ENCODE data around the gene RAD51B. TPM values are rescaled to one million over a fixed set of nuclear protein-coding genes. Genes with fewer than 3 reads are reported as not detected.

RAD51B gene
- total RNA-seq, 1 experiment from 2014 or later: 20.0 TPM

- TF ChIP-seq, protein P1, sequence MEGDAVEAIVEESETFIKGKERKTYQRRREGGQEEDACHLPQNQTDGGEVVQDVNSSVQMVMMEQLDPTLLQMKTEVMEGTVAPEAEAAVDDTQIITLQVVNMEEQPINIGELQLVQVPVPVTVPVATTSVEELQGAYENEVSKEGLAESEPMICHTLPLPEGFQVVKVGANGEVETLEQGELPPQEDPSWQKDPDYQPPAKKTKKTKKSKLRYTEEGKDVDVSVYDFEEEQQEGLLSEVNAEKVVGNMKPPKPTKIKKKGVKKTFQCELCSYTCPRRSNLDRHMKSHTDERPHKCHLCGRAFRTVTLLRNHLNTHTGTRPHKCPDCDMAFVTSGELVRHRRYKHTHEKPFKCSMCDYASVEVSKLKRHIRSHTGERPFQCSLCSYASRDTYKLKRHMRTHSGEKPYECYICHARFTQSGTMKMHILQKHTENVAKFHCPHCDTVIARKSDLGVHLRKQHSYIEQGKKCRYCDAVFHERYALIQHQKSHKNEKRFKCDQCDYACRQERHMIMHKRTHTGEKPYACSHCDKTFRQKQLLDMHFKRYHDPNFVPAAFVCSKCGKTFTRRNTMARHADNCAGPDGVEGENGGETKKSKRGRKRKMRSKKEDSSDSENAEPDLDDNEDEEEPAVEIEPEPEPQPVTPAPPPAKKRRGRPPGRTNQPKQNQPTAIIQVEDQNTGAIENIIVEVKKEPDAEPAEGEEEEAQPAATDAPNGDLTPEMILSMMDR (IDR thresholded peaks at IDR 0.05 in 2 of 3, conservative IDR thresholded peaks at IDR 0.05 in 1 of 3; ENCODE audit: borderline replicate concordance in 1 of 3, insufficient read depth in 1 of 3, low read depth in 2 of 3, low read length in 2 of 3): no peak
- peak; percentile 39 for TF ChIP-seq TCF7L2 (IDR thresholded peaks at IDR 0.05; ENCODE audit: borderline replicate concordance, extremely low read depth, insufficient read depth, insufficient read length)
- no peak for TF ChIP-seq ATF3 (IDR thresholded peaks at IDR 0.05)
- TF ChIP-seq SP1 (IDR thresholded peaks at IDR 0.05; ENCODE audit: low read depth): peak; percentile 23; the same call in 1 of the 2 replicates
These were observed 639.4 kb downstream of the RAD51B start (continued) for GRCh38 chr14:68458840-68459469.

DNA sequence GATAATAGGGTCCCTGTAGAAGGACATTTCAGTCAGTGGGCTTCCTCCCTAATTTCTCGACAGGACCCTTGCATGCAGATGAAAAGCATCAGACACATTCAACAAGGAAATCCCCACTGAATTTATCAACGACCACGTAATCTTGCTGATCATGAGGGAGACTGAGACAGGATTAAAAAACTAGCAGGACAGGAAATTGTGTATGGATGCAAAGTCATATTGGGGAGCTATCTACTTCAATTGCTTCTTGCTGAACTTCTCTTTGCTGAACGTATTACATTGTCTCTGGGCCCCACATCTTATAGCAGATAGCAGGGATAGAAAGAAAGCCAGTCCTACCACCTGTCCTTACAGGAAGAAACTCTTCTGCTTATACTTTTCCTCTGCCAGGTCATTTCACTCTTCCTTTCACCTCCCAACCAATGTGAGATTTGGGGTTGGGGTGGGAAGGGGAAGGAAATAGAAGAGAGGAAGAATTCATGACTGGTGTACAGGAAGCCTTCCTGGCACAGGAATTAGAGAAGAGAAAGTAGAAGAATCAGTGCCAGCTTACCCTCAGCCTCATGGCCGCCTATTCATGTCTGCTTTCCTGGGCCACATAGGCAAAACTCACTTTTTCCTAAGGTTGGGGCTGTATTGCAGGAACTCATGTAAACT is 640.0 kb downstream of the RAD51B start:
- H4K20me1 ChIP-seq (ENCODE audit: insufficient read depth): no peaks in the 10 kb centered on the region
- no peaks in the 10 kb centered on the region for H3K36me3 ChIP-seq (ENCODE audit: control insufficient read depth in 1 of 2, insufficient read depth in 2 of 2, low read length in 2 of 2)
- H3K9me2 ChIP-seq (ENCODE audit: insufficient read depth): no peaks in the 10 kb centered on the region
- H3K79me2 ChIP-seq (ENCODE audit: insufficient read depth, low read length): no peaks in the 10 kb centered on the region
- peaks cover 49 to 68% of the 10 kb centered on the region in 2 experiments for H3K4me1 ChIP-seq (ENCODE audit: control insufficient read depth in 1 of 2, insufficient read depth in 2 of 2, low read length in 2 of 2)
- peak overlapping the region; percentile 85 for H3K27ac ChIP-seq (ENCODE audit: low read depth, low read length)
- no peak for DNase-seq (ENCODE audit: low read depth, low spot score)
- POLR2A ChIA-PET: interaction anchor here (1.0 to 1.7 kb wide), 5 partner anchors 9 to 15 kb away, joined by 3 to 6 read pairs (median 4); no protein-coding TSS in a partner anchor
- no peaks in the 10 kb centered on the region for H3K9me3 ChIP-seq (ENCODE audit: control insufficient read depth in 1 of 2, insufficient read depth in 1 of 2, low read depth in 1 of 2, low read length in 2 of 2)
- H3K27me3 ChIP-seq (ENCODE audit: insufficient read depth, low read length): no peaks in the 10 kb centered on the region
- RAD21 ChIA-PET (ENCODE audit: low non-redundant PET in 1 of 2, low total read pairs in 2 of 2, uncharacterized antibody in 2 of 2, unreplicated experiment in 2 of 2): interaction anchor here in 1 of 2 experiments (1.2 to 1.6 kb wide), 2 partner anchors 124 to 211 kb away, joined by 3 read pairs; no protein-coding TSS in a partner anchor
- H3K4me3 ChIP-seq (replicated peaks in 1 of 2; ENCODE audit: low read depth in 1 of 2, low read length in 2 of 2): no peak overlapping the region
- BruUV-seq (replicated peaks): TSS peak; percentile 71
- no peak for ATAC-seq
- TF ChIP-seq REST (IDR thresholded peaks at IDR 0.05; ENCODE audit: low read depth): no peak
- 0 out of 2 replicates have a peak, but pooled peaks have one; percentile 6 for TF ChIP-seq CBX3 (IDR thresholded peaks at IDR 0.05; ENCODE audit: low read depth)
- intact Hi-C loops (cut with micrococcal nuclease): loop anchor here (5.0 to 10.0 kb wide), 3 partner anchors 207 to 515 kb away; no protein-coding TSS in a partner anchor
- no peak overlapping the region for H2AFZ ChIP-seq (ENCODE audit: low read depth, low read length, poor library complexity, severe bottlenecking)
- H3K9ac ChIP-seq (ENCODE audit: low read length): 0 out of 2 replicates have a peak overlapping the region, but pooled peaks have one; percentile 4
- 0 out of 2 replicates have a peak overlapping the region, but pooled peaks have one; percentile 40 for H3K4me2 ChIP-seq (ENCODE audit: low read length)
- CTCF ChIA-PET: interaction anchor here (1.0 kb wide), 1 partner anchor 516 kb away, joined by 4 read pairs; no protein-coding TSS in a partner anchor

Measured in HCT116 (cell line).